Progenitor cell of endocrine pancreas (in vitro differentiated cells): ENCODE data around the gene MRPL43. TPM values are rescaled to one million over a fixed set of nuclear protein-coding genes. Genes with fewer than 3 reads are reported as not detected.

Source experiments
- DNase-seq: peaks from one replicate; pipeline ENCODE4 v3.0.0; 2021; ENCODE audit warnings: low spot score; ENCODE audit not compliant: unreplicated experiment
- H3K27ac Mint-ChIP-seq: 2 replicates; pipeline ENCODE4 v1.8.0; 2021; ENCODE audit warnings: mild to moderate bottlenecking, moderate library complexity, mixed read lengths
- H3K27me3 Mint-ChIP-seq: 2 replicates; pipeline ENCODE4 v1.8.0; 2021; ENCODE audit warnings: mixed read lengths
- H3K36me3 Mint-ChIP-seq: 2 replicates; pipeline ENCODE4 v1.8.0; 2022; ENCODE audit warnings: mixed read lengths; ENCODE audit not compliant: insufficient read depth
- H3K4me1 Mint-ChIP-seq: 2 replicates; pipeline ENCODE4 v1.8.0; 2021; ENCODE audit warnings: low read depth, mixed read lengths
- H3K4me3 Mint-ChIP-seq: 2 replicates; pipeline ENCODE4 v1.8.0; 2021; ENCODE audit warnings: low read depth, mild to moderate bottlenecking, moderate library complexity, mixed read lengths
- H3K9me3 Mint-ChIP-seq: 2 replicates; pipeline ENCODE4 v1.8.0; 2021; ENCODE audit warnings: low read depth, mixed read lengths
- total RNA-seq: library from RNA; stranded (reverse); gene quantifications from 2 replicates; pipeline ENCODE4 v1.2.1, GENCODE V29; 2021
- TF ChIP-seq, protein P1 (sequence below): fragments of 200-600 bp; sonication (generic); IDR thresholded peaks from one replicate; pipeline ENCODE4 v1.5.0; 2021; ENCODE audit warnings: antibody characterized with exemption, mild to moderate bottlenecking; ENCODE audit not compliant: unreplicated experiment

The MRPL43 gene
- total RNA-seq, 1 donor from 2014 or later = 70.7 TPM

DNA sequence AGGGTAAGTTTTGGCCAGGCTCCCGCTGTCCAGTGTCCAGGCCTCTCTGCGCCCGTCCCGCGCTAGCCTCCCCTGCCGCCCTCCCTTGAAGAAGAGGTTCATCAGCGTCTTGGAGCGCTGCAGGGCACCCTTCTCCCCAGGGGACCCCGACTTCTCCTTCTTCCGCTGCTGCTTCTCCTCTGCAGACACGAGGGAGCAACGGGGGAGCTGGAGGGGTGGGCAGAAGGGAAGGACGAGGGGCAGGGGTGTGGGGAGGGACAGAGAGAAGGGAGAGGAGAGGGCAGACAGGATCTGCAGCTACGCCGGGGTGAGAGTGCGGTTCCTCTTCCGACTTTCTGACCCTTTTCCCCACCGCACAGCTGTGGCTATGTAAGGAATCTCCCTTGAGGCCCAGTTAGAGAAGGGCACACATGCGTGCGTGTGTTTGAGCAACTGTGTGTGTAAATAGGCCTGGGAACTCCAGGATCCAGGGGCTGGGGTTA lies 30.9 kb upstream of the MRPL43 start:
- Mint-ChIP-seq H3K4me1 (peaks cover 7% of the 10 kb centered on the region), H3K27me3 (peaks cover 74% of the 10 kb centered on the region), H3K9me3 (no peaks in the 10 kb centered on the region), H3K4me3 (no peak overlapping the region), H3K36me3 (no peaks in the 10 kb centered on the region), H3K27ac (no peak overlapping the region)
- TF ChIP-seq, protein P1, sequence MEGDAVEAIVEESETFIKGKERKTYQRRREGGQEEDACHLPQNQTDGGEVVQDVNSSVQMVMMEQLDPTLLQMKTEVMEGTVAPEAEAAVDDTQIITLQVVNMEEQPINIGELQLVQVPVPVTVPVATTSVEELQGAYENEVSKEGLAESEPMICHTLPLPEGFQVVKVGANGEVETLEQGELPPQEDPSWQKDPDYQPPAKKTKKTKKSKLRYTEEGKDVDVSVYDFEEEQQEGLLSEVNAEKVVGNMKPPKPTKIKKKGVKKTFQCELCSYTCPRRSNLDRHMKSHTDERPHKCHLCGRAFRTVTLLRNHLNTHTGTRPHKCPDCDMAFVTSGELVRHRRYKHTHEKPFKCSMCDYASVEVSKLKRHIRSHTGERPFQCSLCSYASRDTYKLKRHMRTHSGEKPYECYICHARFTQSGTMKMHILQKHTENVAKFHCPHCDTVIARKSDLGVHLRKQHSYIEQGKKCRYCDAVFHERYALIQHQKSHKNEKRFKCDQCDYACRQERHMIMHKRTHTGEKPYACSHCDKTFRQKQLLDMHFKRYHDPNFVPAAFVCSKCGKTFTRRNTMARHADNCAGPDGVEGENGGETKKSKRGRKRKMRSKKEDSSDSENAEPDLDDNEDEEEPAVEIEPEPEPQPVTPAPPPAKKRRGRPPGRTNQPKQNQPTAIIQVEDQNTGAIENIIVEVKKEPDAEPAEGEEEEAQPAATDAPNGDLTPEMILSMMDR = no peak
- no peak for DNase-seq

DNA sequence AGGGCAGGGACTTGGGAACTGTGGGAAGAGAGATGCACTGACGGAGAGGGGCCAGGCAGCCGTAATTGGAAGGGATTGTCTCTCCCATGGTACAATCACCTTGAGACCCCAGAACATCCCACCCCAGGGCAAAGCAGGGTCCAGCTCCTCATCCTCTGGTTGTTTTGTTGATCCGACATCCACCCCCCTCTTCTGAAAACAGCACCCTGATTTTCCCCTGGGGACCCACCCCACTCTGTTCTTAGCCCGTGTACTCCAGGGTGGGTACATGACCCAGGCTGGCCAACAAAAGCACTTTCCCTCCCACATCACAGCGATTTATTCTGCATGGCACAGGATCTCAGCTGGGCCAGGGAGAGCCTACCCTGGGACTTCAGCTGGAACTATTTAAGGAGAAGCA lies 29.5 kb upstream of the MRPL43 start:
- no peak overlapping the region for H3K4me3 Mint-ChIP-seq
- TF ChIP-seq, protein P1 = no peak
- no peak for DNase-seq
- H3K4me1 Mint-ChIP-seq = peaks cover 11% of the 10 kb centered on the region
- no peaks in the 10 kb centered on the region for H3K36me3 Mint-ChIP-seq
- peaks cover 73% of the 10 kb centered on the region for H3K27me3 Mint-ChIP-seq
- H3K27ac Mint-ChIP-seq = no peak overlapping the region
- H3K9me3 Mint-ChIP-seq = no peaks in the 10 kb centered on the region

DNA sequence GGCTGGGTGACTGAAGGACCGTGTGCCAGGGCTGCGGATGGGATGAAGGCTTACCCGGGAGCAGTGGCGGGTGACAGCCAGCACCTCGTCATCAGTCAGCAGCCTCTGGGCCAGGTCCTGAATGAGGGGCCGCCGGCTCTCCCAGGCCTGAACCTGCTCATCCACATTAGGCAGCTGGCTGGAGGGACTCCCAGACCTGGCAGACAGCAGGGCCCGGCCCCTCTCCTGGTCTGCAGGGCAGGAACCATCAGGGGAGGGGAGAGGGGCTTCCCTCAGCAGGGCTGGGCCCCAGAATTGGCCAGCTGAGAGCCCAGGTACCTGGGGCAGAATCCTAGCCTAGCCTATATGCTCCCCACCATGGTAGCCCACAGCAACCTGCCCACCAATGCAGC lies 28.3 kb upstream of the MRPL43 start:
- Mint-ChIP-seq H3K27me3 (peaks cover 60% of the 10 kb centered on the region), H3K36me3 (no peaks in the 10 kb centered on the region), H3K4me3 (no peak overlapping the region), H3K9me3 (no peaks in the 10 kb centered on the region), H3K27ac (no peak overlapping the region), H3K4me1 (peaks cover 11% of the 10 kb centered on the region)
- no peak for DNase-seq
- TF ChIP-seq, protein P1 = no peak

DNA sequence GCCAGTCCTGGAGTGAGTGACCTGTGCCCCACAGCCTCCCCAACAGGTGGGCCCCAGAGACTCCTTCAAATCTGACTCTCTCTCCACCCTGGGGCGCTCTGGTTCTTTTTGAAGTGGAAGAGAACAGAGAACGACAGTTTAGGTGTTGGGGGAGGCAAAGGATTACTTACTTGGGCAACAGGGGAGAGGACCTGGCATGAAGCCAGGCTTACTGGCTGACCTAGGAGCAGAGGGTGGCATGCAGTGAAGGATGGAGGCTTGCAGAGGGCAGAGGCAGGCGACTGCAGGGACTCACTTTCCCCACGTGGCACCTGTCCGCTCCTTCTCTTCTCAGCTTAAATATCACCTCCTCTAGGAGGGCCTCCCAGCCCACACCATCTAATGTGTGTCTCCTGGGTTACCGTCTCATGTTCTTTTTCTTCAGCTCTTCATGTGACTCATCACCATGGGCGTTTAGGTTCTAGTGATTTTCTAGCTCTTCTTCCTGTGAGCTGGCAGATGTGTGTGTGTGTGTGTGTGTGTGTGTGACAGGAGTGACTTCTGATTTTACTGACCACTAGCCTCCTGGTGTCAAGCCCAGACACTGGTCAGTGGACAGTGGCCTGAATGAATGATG lies 27.8 kb upstream of the MRPL43 start:
- no peak overlapping the region for H3K27ac Mint-ChIP-seq

DNA sequence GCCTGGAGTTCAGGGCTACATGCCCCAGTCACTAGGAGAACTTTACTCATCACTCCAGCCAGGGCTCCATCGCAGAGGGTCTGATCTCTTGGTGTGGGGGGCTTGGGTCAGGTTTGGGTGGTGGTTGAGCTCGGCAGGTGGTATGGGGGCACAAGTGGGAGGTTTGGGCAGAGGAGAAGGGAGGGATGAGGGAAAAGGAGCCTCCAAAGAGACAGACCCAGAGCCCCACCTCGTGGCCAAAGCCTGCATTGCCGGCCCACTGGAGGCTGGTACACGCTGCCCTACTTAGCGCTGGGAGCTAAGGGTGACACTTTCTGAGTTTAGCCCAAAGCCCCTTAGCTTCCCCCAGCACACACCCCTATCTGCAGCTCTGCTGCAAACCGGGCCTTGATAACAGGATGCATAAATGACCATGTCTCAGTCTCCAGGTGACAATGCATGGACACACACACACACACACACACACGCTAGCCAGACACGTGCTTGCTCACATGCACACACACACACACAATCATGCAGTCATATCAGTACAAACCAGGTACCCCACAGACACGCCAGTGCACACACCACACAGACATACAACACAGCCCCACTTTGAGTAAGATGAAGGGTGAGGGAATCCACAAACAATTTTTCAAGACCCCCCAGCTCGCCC lies 27.1 kb upstream of the MRPL43 start:
- DNase-seq = peak; percentile 75
- peaks cover 11% of the 10 kb centered on the region for H3K4me1 Mint-ChIP-seq
- no peaks in the 10 kb centered on the region for H3K36me3 Mint-ChIP-seq
- no peaks in the 10 kb centered on the region for H3K9me3 Mint-ChIP-seq
- peaks cover 53% of the 10 kb centered on the region for H3K27me3 Mint-ChIP-seq
- TF ChIP-seq, protein P1 = peak; percentile 82
- no peak overlapping the region for H3K4me3 Mint-ChIP-seq
- H3K27ac Mint-ChIP-seq = no peak overlapping the region

More for the DNA sequence above, 27.8 kb upstream of the MRPL43 start:
- Mint-ChIP-seq H3K4me3 (no peak overlapping the region), H3K36me3 (no peaks in the 10 kb centered on the region), H3K4me1 (peaks cover 11% of the 10 kb centered on the region), H3K9me3 (no peaks in the 10 kb centered on the region), H3K27me3 (peaks cover 57% of the 10 kb centered on the region)
- TF ChIP-seq, protein P1 = no peak
- DNase-seq = no peak
